HG03060 (cell line): ENCODE measurements around the gene ZBTB22.

Experiments
- ATAC-seq: cut with Tn5 transposase; IDR thresholded peaks from one replicate; pipeline ENCODE4 v1.9.1; 2021; ENCODE audit warnings: low read depth, moderate number of reproducible peaks; ENCODE audit not compliant: unreplicated experiment

The ZBTB22 gene

DNA sequence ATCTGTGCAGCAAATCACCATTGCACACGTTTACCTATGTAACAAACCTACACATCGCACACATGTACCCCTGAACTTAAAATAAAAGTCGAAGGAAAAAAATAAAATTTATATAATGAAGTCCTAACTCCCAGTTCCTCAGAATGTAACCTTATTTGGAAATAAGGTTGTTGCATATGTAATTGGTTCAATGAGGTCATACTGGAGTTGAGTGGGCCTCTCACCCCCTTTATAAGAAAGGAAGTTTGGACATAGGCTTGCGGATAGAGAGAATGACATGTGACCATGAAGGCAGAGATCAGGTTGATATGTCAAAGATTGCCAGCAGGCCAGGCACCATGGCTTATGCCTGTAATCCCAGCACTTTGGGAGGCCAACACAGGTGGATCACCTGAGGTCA lies 16.1 kb upstream of the ZBTB22 start:
- ATAC-seq = no peak

DNA sequence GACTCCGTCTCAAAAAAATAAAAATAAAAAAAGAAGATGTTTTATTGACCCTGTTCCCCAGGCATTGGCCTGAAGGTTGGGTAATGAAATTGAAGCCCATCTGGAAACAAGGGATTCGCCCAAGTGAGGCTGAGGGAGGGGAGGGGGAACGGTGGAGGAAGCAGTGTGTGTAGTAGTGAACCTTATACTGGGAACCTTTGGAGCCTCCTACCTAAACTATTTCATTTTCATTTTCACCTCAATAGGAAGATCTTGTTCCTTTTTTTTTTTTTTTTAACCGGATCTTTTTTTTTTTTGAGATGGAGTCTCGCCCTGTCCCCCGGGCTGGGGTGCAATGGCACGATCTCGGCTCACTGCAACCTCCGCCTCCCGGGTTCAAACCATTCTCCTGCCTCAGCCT lies 13.2 kb upstream of the ZBTB22 start:
- no peak for ATAC-seq

GRCh38 chr6:33329058-33329457 lies 11.5 kb upstream of the ZBTB22 start:
- no peak for ATAC-seq

- no peak for ATAC-seq
Observed at GRCh38 chr6:33324125-33324524, 6.6 kb upstream of the ZBTB22 start.

DNA sequence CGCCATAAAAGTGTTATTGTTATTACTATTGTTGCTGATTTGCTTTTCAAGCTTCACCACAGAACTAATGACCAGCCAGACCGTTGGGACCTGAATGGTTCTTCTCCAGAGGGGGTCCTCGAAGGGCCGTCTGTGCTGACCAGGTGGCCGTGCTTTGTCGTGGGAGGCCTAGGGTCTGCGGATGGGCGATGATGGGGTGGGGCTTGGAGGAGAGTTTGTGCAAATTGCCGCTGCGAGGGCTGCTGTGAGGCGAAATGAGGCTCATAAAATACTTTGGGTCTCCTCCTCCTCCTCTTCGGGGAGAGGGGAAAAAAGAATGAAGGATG lies 6.0 kb upstream of the ZBTB22 start:
- ATAC-seq = no peak

DNA sequence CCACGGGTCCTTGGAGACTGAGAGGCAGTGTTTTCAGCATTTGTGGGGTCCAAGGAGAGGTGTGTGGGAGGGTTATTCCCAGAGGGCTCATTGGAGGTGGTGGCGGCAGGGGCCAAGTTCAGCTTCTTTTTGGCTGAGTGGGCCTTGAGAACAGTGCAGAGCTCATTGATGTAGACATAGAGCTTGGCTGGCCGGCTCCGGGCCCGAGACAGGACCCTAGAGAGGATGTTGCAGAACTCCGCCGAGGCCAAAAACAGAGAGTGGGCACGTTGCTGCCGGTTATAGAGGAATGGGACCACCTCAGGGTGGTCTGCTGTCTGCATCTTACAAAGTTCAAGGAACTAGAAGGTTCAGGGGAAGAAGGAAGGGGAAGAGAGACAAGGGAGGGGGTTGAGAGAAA lies 3.7 kb upstream of the ZBTB22 start:
- no peak for ATAC-seq

DNA sequence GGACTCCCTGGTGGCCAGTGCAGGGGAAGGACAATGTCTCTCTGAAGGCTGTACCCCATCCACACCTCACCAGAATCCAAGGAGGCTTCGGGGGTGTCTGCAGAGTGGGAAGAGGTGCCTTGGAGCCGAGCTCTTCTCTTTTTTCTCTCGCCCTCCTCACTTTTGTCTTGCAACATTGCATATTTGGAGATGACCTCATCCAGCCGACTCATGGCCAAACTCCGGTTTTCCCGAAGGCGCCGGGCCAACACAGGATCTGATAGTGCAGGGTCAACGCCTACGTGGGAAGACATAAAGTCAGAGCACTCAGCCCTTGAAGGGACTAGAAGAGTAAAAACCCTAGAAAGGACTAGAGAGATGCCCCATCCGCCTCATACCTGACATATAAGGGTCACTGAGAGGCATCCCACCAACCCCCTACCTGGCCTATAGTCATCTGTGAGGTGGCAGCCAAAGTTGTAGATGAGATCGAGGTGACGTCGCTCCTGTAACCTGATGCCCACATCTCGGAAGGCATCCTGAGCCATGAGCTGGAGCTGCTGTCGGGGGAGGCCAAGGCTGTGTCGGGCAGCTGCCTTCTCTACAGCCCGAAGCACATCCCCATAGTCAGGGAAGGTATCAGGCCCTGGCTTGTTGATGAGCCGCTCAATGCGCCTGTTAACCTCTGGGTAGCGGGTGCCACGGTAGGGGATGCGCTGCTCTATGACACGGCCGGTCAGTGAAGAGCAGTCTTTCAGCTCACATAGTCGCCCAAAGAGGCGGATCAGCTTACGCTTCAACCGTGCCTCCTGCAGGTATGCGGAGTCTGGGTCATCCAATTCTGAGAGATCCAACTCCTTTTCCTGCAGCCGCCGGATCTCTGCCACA lies 3.0 kb upstream of the ZBTB22 start:
- no peak for ATAC-seq

GRCh38 chr6:33319939-33320314 lies 2.4 kb upstream of the ZBTB22 start:
- ATAC-seq = no peak

- no peak for ATAC-seq
Observed at GRCh38 chr6:33318426-33319073, 1.0 kb upstream of the ZBTB22 start.

DNA sequence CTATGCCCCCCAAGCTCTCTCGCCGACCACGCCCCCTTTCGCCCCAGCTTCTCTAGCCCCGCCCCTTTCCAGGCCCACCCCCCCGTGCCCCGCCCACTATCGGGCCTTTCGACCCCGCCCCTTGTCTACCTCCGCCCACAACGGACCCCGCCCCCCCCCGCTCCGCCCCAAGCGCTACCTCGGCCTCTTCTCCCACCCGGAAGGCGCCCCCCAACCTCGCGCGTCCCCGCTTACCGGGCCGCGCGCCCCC lies 200 bp downstream of the ZBTB22 start:
- no peak for ATAC-seq

DNA sequence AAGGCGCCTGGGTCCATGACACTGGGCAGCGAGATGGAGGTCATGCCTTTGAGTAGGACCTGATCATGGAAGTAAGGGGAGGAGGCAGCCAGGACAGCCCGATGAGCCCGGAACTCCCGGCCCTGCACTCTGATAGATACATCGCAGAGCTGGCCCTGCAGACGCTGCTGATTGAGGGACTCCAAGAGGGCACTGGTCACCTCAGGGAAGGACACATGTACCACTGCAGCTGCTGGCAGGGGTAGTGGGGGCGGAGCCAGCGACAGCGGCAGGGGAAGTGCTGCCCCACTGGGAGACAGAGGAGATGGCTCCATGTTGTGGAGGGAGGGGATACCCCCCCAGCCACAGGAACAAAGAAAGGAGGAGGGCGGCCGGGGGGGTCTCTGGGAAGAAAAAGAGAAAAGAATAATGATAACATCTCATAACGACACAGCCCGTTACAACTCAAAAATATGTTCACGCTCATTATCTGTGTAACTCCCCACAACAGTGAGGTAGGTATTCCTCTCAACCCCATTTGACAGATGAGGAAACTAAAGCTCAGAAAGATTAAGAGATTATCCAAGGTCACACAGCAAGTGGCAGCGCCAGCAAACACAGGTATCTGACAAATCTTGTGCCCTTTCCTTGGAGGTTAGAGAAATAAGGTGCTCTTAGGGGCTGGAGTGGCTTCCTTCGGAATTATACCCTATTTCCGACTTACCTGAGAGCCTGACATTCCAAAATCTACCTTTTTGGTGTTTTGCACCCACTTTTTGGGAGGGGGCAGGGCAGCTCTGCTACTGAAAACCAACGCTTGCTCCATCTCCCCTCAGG lies 733 bp downstream of the ZBTB22 start:
- ATAC-seq = no peak

DNA sequence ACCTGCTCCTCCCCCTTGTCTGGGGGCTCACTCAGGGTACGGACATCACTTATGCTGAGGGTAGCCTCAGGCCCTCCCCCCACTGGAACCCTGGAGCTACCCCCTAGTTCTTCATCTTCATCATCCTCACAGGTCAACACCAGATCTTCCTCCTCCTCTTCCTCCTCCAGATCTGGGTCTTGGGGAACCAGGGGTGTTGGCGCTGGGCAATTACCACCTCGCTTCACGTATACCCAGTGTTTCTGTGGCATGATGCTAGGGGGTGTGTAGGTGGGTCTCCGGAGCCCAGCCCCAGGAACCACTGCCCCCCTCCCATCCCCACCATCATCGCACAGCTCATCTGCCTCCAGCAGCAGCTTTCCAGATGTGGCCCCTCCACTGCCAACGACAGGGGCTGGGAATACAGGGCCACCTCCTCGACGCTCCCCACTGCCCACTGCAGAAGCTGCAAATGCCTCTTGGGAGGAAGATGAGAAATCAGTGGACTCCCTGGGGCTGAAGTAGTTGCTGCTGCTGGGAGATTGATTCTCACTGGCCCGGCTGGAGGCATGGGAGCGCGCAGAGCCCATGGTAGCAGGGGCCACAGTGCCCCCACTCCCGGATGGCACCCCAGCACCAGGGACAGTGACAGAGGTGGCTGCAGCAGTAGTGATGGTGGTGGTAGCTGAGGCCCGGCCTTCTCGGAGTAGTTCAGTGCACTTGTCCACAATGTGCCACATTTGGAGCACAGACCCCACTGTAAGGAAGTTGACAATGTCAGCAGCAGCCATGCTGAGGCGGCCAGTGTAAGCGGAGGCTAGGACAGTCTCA lies 1.5 kb downstream of the ZBTB22 start:
- no peak for ATAC-seq

- no peak for ATAC-seq
Observed at GRCh38 chr6:33314943-33315792, 2.4 kb downstream of the ZBTB22 start.

GRCh38 chr6:33314515-33314942 lies 3.0 kb downstream of the ZBTB22 start:
- ATAC-seq = no peak

DNA sequence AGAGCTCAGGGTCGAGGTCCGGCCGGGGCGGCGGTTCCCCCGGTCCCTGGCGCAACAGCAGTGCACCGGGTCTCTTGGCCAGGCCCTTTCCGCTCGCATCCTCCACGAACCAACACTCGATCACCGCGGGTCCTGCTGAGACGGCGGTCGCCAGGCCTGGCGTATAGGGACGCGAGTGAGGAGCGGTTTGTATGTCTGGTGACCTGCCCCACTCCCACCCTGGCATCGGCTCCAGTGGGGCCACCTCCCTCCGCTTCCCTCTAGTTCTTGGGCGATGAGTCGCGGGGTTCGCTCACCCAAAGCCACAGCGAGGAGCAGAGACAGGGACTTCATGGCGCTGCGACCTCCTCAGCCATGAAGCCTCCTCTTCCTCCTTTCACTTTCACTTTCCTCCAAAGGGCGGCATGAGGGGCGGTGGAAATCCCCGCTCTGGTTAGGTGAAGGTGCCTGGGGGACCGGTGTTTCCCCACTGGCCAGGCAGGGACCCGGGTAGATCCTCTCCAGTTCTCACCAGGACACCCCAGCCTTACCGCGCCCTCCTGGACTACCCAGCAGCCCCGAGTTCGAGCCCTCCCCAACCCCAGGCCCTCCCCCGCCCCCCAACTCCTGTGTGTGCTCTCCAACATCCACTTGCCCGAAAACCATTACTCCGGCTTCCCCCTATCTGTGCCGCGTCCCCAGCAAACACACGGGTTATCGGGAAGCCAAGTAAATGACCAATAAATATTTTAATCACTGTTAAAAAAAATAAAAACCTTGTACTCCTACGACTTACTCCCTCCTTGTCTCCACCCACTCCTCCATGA lies 3.6 kb downstream of the ZBTB22 start, which contains the start of gene TAPBP:
TSS of gene TAPBP (minus strand) at position 370 of the 806 bp plus-strand sequence. CDS start at position 333, 37 bp downstream.
- no peak for ATAC-seq

GRCh38 chr6:33313105-33313708 lies 4.3 kb downstream of the ZBTB22 start:
- ATAC-seq = no peak

GRCh38 chr6:33312361-33313104 lies 5.0 kb downstream of the ZBTB22 start:
- ATAC-seq = no peak

GRCh38 chr6:33306356-33306755 lies 11.2 kb downstream of the ZBTB22 start:
- no peak for ATAC-seq
